A549 treated with DMSO at 1 μM for 4 hours (cell line): ENCODE measurements around the gene FAM219A. TPM values are rescaled to one million over a fixed set of nuclear protein-coding genes. Genes with fewer than 3 reads are reported as not detected.

Experiments
- total RNA-seq: library from RNA; stranded (reverse); fragments of 200-300 nt; extraction: Qiagen RNA extraction; gene quantifications from 5 replicates; pipeline ENCODE4 v1.2.3, GENCODE V29; 2022; ENCODE audit warnings: low read depth

The FAM219A gene, protein sequence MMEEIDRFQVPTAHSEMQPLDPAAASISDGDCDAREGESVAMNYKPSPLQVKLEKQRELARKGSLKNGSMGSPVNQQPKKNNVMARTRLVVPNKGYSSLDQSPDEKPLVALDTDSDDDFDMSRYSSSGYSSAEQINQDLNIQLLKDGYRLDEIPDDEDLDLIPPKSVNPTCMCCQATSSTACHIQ
- total RNA-seq: 16.2 to 19.2 TPM (median 16.6 TPM) in 5 replicates

DNA sequence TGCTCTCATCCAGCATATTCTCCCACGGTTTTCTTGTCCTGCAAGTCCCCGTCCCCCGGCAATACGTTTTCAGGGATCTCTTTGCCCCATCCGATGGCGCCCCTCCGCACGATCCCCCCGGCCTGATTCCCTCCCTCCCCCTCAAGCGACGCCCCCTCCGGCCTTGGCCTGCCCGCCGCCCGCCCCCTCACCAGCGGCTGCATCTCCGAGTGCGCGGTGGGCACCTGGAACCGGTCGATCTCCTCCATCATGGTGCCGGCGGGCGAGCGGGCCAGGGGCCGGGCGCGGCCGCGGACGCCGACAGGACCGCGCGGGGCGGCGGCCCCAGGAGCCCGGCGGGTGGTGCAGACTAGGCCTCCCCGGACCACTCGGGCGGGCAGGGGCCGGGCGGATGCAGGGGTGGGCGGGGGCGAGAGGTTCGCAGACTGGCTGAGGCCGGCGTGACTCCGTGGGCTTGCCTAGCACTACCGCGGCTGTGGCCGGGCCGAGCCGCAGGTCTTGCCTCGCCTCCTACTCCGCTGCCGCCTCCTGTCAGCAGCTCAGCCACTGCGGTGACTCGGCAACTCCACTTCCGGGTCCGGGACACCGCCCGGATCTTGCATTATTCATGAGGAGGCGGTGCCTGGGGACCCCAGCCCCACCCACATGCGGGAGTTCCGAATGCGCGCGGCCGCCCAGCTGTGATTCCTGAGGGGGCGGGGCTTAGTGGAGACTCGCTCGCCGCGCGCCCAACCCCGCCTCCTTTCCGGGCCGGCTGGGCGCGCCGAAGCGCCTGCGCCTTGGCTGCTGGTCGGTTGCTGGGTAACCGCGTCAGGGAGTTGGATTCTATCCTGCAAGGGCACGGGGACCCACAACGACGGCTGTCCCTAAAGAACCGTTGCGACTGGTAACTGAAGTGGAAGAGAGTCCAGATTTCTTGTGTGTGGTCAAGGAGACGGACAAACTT is at the start of gene FAM219A, which contains the start of gene DNAI1:
FAM219A (minus strand) TSS at position 558 of the 946 bp plus-strand sequence; CDS start at position 251, 307 bp downstream.
DNAI1 (plus strand) TSS at position 793 of the 946 bp plus-strand sequence. CDS start 201 bp downstream, outside the sequence.

DNA sequence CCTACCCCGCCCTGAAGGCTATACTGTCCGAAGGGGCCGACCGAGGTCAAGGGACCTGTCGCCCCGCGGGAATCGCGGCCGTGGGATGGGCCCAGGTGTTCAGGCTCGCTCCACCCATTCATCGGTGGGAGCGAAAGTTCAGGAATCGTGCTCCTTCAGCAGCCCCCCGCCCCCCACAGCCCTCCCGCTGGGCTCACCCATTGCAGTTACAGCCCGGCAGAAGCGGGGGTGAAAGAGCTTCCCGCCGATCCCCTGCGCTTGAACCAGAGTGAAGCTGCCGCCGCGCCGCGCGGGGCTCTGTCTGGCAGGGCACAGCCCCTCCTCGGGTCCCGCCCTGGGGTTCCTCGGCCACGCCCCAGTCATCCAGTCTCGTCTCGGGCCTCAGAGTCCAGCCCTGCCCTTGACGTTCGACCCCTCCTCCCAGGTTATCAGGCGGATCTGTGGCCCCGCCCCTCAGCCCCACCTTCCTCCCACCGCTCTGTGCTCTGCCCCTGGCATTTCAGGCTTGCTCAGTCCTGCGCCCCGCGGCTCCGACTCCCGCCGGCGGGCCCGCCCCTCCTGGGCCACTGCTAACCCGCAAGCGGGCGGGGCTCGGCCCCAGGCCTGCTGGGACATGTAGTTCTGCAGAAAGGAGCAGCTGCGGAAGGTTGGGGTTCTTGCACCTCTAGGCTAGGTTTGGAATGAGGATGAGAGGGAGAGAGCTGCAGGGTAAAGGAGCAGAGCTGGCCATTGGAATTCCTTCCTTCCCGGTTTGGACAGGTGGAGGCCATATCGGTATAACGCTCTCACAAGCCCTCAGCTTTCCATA is 81.6 kb downstream of the FAM219A start, which contains the start of gene MYORG:
MYORG (minus strand) TSS at position 303 of the 808 bp plus-strand sequence. CDS start 3,955 bp downstream, outside the sequence.

Other genes with a start within 250 kb of the FAM219A start
- gene KIF24, start 129.3 kb downstream of the FAM219A start, total RNA-seq: 3.5 to 4.2 TPM (median 3.6 TPM) in 5 replicates
- gene NUDT2, start 129.0 kb downstream of the FAM219A start, total RNA-seq: 22.4 to 23.8 TPM (median 23.2 TPM) in 5 replicates
- gene MYORG, start 81.7 kb downstream of the FAM219A start, total RNA-seq: 3.1 to 4.5 TPM (median 4.1 TPM) in 5 replicates
- 0.07 TPM in 1 of 5 replicates, not detected in the others for gene DNAI1, start 235 bp upstream of the FAM219A start, total RNA-seq
- 1.2 to 2.7 TPM (median 1.9 TPM) in 5 replicates for gene ENHO, start 64.4 kb upstream of the FAM219A start, total RNA-seq
- gene CNTFR, start 131.2 kb upstream of the FAM219A start, total RNA-seq: 0.07 to 0.20 TPM (median 0.13 TPM) in 4 of 5 replicates, not detected in the other
- 40.7 to 50.0 TPM (median 45.1 TPM) in 5 replicates for gene RPP25L, start 153.5 kb upstream of the FAM219A start, total RNA-seq
- 97.5 to 107 TPM (median 104 TPM) in 5 replicates for gene DCTN3, start 161.9 kb upstream of the FAM219A start, total RNA-seq
- 0.10 to 0.28 TPM (median 0.22 TPM) in 5 replicates for gene ARID3C, start 170.5 kb upstream of the FAM219A start, total RNA-seq
- 164 to 209 TPM (median 186 TPM) in 5 replicates for gene SIGMAR1, start 179.2 kb upstream of the FAM219A start, total RNA-seq
- 13.9 to 19.7 TPM (median 19.1 TPM) in 5 replicates for gene GALT, start 188.1 kb upstream of the FAM219A start, total RNA-seq
- gene IL11RA, start 193.6 kb upstream of the FAM219A start, total RNA-seq: 5.6 to 7.6 TPM (median 6.1 TPM) in 5 replicates
- gene CCL27, start 204.1 kb upstream of the FAM219A start, total RNA-seq: 0.27 to 0.39 TPM (median 0.34 TPM) in 4 of 5 replicates, not detected in the other
- not detected in 5 replicates for gene CCL19, start 232.7 kb upstream of the FAM219A start, total RNA-seq